Hematopoietic multipotent progenitor cell (in vitro differentiated cells): ENCODE results near the gene HHIPL1. TPM values are rescaled to one million over a fixed set of nuclear protein-coding genes. Genes with fewer than 3 reads are reported as not detected.

ENCODE experiments used
- DNase-seq, 3 donors: peaks; one replicate each; pipeline ENCODE4 v3.0.0-alpha.2; 2011 to 2015; ENCODE audit warnings: low read depth in 2 of 3, low spot score in 2 of 3
- total RNA-seq: library from RNA; depleted of rRNA; stranded (reverse); fragments of >200 nt; gene quantifications from one replicate; pipeline ENCODE4 v1.2.3, GENCODE V29; 2012

HHIPL1 gene
- total RNA-seq, 1 donor, result under 0.01 TPM

DNA sequence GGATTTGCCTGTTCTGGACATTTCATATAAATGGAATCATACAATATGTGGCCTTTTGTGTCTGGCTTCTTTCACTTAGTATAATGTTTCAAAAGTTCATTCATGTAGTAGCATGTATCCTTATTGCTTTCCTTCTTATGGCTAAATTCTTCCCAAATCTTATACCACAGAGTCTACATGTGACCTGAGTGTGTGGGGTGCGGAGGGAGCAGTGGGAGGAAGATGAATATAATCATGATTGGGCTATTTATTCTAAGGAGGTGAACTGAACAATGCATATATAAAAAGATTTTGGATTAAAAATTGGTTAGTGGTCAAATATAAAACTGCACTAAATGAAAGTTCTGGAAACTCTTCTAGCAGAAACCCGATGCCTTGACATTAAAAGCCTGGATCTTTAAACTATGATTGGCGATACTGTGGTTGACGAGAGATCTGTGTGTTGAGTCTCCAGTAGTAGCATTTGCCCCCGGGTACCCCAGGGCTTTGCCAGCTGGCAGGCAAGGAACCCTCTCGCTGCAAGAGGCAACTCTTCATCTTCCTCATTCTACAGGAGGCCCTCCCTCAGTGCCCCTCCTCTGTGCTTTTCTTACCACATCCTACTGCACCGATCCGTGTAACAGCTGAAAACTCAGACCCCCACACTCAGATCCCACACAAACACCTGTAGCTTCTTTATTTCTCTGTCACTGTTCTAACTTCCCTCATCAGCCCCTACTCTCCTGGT lies 41.8 kb downstream of the HHIPL1 start:
- peak in 1 of 3 donors; percentile 11 for DNase-seq

- DNase-seq, result peak in 1 of 3 donors; percentile 6
Measured at GRCh38 chr14:99687284-99688209, 42.6 kb downstream of the HHIPL1 start.

- DNase-seq, result no peak
Measured at GRCh38 chr14:99688210-99688581, 43.3 kb downstream of the HHIPL1 start.

- DNase-seq, result no peak
Measured at GRCh38 chr14:99688629-99689028, 43.7 kb downstream of the HHIPL1 start.

DNA sequence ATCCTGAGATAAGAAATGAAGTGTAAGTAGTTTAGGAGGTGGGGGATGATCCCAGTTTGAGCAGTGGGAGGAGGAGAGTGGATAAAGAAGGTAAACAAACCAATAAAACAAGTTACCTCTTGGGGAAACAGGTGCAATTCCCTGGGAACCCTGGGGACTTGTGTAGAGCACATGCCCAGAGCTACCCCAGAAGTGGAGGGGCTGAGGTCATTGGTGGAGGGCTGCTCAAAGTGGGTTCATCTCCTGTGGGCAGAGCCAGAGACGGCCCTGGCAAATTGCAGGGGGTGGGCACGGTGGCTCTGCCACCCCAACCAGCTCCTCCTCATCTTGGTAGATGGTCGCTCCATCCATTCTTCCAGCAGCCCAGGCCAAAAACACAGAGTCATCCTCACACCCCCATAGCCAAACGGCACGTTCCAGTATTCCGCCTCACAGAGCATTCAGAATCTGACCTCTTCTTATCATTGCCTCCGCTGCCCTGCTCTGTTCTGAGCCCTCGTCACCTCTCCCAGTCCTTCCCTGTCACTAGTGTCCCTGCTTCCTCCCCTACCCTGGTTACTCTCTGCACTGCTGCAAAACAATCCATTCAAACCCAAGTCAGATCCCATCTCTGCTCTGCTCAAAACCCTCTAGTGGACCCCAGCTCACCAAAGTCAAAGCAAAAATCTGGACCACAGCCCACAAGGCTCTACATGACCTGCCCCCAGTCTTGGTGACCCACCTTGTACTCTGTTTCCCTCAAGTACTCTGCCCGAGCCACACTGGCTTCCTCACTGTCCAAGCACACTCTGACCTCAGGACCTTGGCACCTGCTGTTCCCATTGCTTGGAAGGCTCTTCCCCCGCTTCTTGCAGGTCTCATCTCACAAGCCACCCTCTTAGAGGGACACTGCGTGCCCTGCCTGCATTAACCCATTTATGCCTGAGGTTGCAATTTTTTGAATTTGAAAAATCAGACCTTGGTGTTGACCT lies 44.6 kb downstream of the HHIPL1 start:
- DNase-seq, result no peak

- DNase-seq, result no peak
Measured at GRCh38 chr14:99690636-99691035, 45.7 kb downstream of the HHIPL1 start.

GRCh38 chr14:99691111-99691885 lies 46.4 kb downstream of the HHIPL1 start:
- DNase-seq, result no peak

- no peak for DNase-seq
Measured at GRCh38 chr14:99693918-99694317, 49.0 kb downstream of the HHIPL1 start.

DNA sequence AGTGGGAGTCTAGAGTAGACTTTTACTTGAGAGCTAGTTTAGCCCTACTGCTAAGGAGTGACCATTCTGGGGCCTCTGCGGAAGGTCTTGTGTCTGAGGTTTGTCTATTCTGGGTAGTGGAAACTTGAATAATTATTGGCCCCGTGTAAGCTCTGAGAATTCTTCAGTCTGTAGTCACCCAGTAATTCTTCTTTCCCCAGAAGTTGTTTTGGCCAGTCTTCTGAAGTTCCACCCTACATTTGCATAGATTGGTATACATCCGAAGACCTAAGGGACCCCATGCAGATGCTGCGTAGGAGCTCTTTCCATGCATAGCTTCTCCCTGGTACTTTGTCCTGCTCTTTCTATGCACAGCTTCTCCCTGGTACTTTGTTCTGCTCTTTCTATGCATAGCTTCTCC lies 52.0 kb downstream of the HHIPL1 start:
- no peak for DNase-seq

DNA sequence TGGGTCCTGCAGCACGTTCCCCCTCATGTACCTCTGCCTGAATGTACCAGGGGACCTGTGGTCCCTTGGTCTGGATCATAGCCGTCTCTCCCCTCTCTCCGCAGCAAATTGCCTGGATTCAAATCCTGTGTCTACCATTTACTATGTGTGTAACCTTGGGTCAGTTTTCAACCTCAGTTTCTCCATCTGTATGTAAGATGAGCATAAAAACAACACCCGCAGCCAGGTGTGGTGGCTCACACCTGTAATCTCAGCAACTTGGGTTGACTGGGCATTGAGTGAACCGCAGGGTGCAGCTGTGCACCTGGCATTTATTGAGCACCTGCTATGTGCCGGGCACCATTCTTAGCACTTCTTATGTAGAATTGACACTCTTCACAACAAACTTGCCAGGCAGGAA lies 53.3 kb downstream of the HHIPL1 start:
- DNase-seq, result no peak

GRCh38 chr14:99698642-99699041 lies 53.7 kb downstream of the HHIPL1 start:
- DNase-seq, result no peak

GRCh38 chr14:99699085-99699760 lies 54.3 kb downstream of the HHIPL1 start:
- DNase-seq, result no peak

- DNase-seq, result no peak
Measured at GRCh38 chr14:99699861-99700260, 54.9 kb downstream of the HHIPL1 start.

GRCh38 chr14:99700379-99700778 lies 55.5 kb downstream of the HHIPL1 start:
- DNase-seq, result no peak

- DNase-seq, result no peak
Measured at GRCh38 chr14:99701260-99701659, 56.3 kb downstream of the HHIPL1 start.

DNA sequence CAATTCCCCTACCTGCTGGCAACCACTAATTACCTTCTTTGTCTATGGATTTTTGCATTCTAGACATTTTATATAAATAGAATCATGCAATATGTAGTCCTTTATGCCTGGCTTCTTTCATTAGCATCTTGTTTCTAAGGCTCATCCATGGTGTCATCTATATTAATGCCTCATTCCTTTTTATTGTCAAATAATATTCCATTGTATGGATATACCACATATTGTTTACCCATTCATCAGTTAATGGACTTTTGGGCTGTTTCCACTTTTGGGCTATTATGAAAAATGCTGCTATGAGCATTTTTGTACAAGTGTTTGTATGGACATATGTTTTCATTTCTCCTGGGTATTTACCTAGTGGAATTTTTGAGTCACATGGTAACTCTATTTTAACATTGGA lies 57.2 kb downstream of the HHIPL1 start:
- no peak for DNase-seq

GRCh38 chr14:99703381-99703780 lies 58.5 kb downstream of the HHIPL1 start:
- DNase-seq, result no peak

GRCh38 chr14:99704037-99704436 lies 59.1 kb downstream of the HHIPL1 start:
- DNase-seq, result no peak

- DNase-seq, result no peak
Measured at GRCh38 chr14:99706107-99706900, 61.4 kb downstream of the HHIPL1 start.
